Peyer's patch (tissue), 4 donors: ENCODE measurements around the gene SYNPO. TPM values are rescaled to one million over a fixed set of nuclear protein-coding genes. Genes with fewer than 3 reads are reported as not detected.

ENCODE experiments used
- DNase-seq, 3 donors: peaks; one replicate each; pipeline ENCODE4 v3.0.0-alpha.2; 2017 to 2019
- H3K27ac ChIP-seq, 4 donors: fragments of 200-600 bp; sonication (generic); one replicate each; pipeline ENCODE4 v1.5.1; 2016 to 2019
- H3K27me3 ChIP-seq, 2 donors: fragments of 200-600 bp; sonication (generic); one replicate each; pipeline ENCODE4 v1.5.1; 2019
- H3K36me3 ChIP-seq, 3 donors: fragments of 200-600 bp; sonication (generic); one replicate each; pipeline ENCODE4 v1.5.1; 2016 to 2019
- H3K4me1 ChIP-seq, 4 donors: fragments of 200-600 bp; sonication (generic); one replicate each; pipeline ENCODE4 v1.5.1; 2016 to 2019
- H3K4me3 ChIP-seq, 4 donors: fragments of 200-600 bp; sonication (generic); 1 replicate in 3 of 4; 2 replicates in 1 of 4; pipeline ENCODE4 v1.5.1; 2016 to 2019; ENCODE audit warnings: mild to moderate bottlenecking in 1 of 4
- H3K9me3 ChIP-seq, 4 donors: fragments of 200-600 bp; sonication (generic); one replicate each; pipeline ENCODE4 v1.5.1; 2016 to 2019; ENCODE audit warnings: mild to moderate bottlenecking in 1 of 4
- CTCF ChIP-seq, 6 experiments: fragments of 450-650 bp in 4 of 6; fragments of 200-600 bp in 2 of 6; sonication (generic) in 1 of 6; IDR thresholded peaks; one replicate each; pipeline ENCODE4 v1.5.1; 2017 to 2019; ENCODE audit warnings: antibody characterized with exemption in 6 of 6, mild to moderate bottlenecking in 3 of 6, moderate library complexity in 1 of 6
- POLR2A ChIP-seq, 2 donors: fragments of 450-650 bp; IDR thresholded peaks; one replicate each; pipeline ENCODE4 v1.5.1; 2017; ENCODE audit warnings: antibody characterized with exemption in 2 of 2, mild to moderate bottlenecking in 2 of 2, moderate library complexity in 2 of 2
- total RNA-seq, 4 donors: library from RNA; depleted of rRNA; stranded (reverse); fragments of >200 nt; gene quantifications; one replicate each; pipeline ENCODE4 v1.1.0, GENCODE V29; 2016

The SYNPO gene
- total RNA-seq, 4 donors from 2014 or later, result 28.1 to 93.3 (median 75.8) TPM

DNA sequence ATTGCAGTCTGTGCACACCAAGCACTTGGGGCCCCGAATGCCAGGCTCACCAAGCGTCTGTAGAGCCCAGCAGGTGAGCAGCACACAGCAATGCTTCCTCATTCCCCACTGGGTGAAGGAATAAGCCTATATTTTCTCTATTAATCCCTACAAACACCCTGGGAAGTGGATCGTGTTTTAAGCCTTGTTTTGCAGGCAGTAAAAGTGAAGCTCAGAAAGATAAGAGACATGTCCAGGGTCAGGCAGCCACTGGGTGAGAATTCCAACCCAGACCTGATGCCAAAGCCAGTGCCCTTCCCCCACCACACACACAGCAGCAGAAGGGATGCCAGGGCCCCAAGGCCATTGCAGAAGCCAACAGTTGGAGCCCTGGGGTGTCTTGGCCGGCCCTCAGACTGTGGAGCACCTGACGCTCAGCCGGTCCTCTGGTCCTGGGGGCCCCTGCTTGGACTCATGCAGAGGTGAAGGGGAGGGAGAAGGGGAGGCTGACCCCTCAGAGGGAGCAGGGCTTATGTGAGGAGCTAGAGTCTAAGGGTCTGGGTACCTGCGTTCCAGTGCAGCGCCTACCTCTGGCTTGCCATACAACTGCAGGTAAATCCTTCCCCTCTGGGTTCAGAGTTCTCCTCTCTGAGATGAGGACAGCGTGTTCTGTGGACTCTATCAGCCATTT lies 26.3 kb upstream of the SYNPO start:
- Histone ChIP-seq H3K4me1 (peaks cover 0 to 85% (median 28%) of the 10 kb centered on the region in 4 donors), H3K27me3 (no peaks in the 10 kb centered on the region), H3K27ac (peak overlapping the region in 3 of 4 donors; percentile 7 to 90 (median 19)), H3K36me3 (peaks cover 0 to 12% (median 0%) of the 10 kb centered on the region in 3 donors), H3K9me3 (no peaks in the 10 kb centered on the region), H3K4me3 (no peak overlapping the region)
- no peak for DNase-seq
- no peak for TF ChIP-seq POLR2A (IDR thresholded peaks at IDR 0.05)
- TF ChIP-seq CTCF (IDR thresholded peaks at IDR 0.05), result peak in 4 of 6 experiments; percentile 10 to 64 (median 58)

- Histone ChIP-seq H3K27ac (peak overlapping the region in 3 of 4 donors; percentile 19 to 90 (median 62)), H3K36me3 (peaks cover 0 to 12% (median 0%) of the 10 kb centered on the region in 3 donors), H3K4me3 (no peak overlapping the region), H3K27me3 (no peaks in the 10 kb centered on the region), H3K4me1 (peaks cover 0 to 82% (median 28%) of the 10 kb centered on the region in 4 donors), H3K9me3 (no peaks in the 10 kb centered on the region)
- no peak for TF ChIP-seq POLR2A (IDR thresholded peaks at IDR 0.05)
- peak in 1 of 6 experiments; percentile 5 for TF ChIP-seq CTCF (IDR thresholded peaks at IDR 0.05)
- no peak for DNase-seq
Measured at GRCh38 chr5:150614661-150615060, 25.8 kb upstream of the SYNPO start.

GRCh38 chr5:150615141-150615699 lies 25.2 kb upstream of the SYNPO start:
- no peak for DNase-seq
- TF ChIP-seq POLR2A (IDR thresholded peaks at IDR 0.05), result no peak
- no peak for TF ChIP-seq CTCF (IDR thresholded peaks at IDR 0.05)

DNA sequence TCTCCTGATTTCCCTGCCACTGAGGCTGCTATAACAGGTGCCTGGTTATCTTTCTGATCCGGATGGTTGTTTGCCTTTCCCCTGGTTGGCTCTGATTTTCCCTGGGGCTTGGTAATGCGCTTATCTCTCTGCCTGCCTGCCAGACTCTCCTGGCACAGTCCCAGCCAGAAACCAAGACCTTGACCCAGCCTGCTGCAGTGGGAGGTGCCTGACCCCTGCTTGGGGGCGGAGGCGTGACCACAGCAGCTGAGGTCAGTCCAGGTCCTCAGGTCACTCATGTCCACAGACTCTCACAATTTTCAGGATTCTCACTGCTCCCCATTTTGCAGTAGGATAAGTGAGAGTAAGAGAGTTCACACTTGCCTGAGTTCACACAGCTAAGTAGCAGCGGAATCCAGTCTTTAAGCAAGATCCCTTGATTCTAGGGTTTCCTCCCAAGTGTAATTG lies 24.4 kb upstream of the SYNPO start:
- no peaks in the 10 kb centered on the region for H3K27me3 ChIP-seq
- peak overlapping the region in 3 of 4 donors; percentile 19 to 90 (median 62) for H3K27ac ChIP-seq
- H3K36me3 ChIP-seq, result peaks cover 0 to 12% (median 0%) of the 10 kb centered on the region in 3 donors
- peaks cover 0 to 70% (median 21%) of the 10 kb centered on the region in 4 donors for H3K4me1 ChIP-seq
- no peak for TF ChIP-seq CTCF (IDR thresholded peaks at IDR 0.05)
- TF ChIP-seq POLR2A (IDR thresholded peaks at IDR 0.05), result no peak
- H3K4me3 ChIP-seq, result no peak overlapping the region
- DNase-seq, result peak in 2 of 3 donors; percentile 80 to 82
- H3K9me3 ChIP-seq, result no peaks in the 10 kb centered on the region

More at GRCh38 chr5:150615141-150615699, 25.2 kb upstream of the SYNPO start:
- Histone ChIP-seq H3K4me1 (peaks cover 0 to 79% (median 26%) of the 10 kb centered on the region in 4 donors), H3K27ac (peak overlapping the region; percentile 19 to 90 (median 44)), H3K4me3 (no peak overlapping the region), H3K27me3 (no peaks in the 10 kb centered on the region), H3K36me3 (peaks cover 0 to 12% (median 0%) of the 10 kb centered on the region in 3 donors), H3K9me3 (no peaks in the 10 kb centered on the region)

- Histone ChIP-seq H3K27me3 (no peaks in the 10 kb centered on the region), H3K36me3 (peaks cover 0 to 12% (median 0%) of the 10 kb centered on the region in 3 donors), H3K9me3 (no peaks in the 10 kb centered on the region), H3K4me3 (no peak overlapping the region), H3K4me1 (peaks cover 0 to 66% (median 19%) of the 10 kb centered on the region in 4 donors), H3K27ac (peak overlapping the region in 2 of 4 donors; percentile 62 to 90)
- DNase-seq, result no peak
- TF ChIP-seq CTCF (IDR thresholded peaks at IDR 0.05) (no peak), POLR2A (IDR thresholded peaks at IDR 0.05) (no peak)
Measured at GRCh38 chr5:150616506-150616905, 24.0 kb upstream of the SYNPO start.
